ENCODE measurements around the gene SPATA13.

Gene SPATA13

GRCh38 chr13:24307211-24308067, 146.9 kb downstream of the SPATA13 start:
- peaks cover 0 to 14% of the 10 kb centered on the region in 2 experiments; a peak in 1 of 3 replicates for H3K36me3 ChIP-seq (ENCODE audit: control insufficient read depth in 2 of 2, insufficient read depth in 1 of 2, low read length in 2 of 2)
- POLR2A ChIA-PET = no interaction called here
- no peak overlapping the region for H3K27ac ChIP-seq (ENCODE audit: extremely low read depth, low read depth, low read length)
- no peaks in the 10 kb centered on the region for H3K4me1 ChIP-seq (ENCODE audit: control insufficient read depth, insufficient read depth, low read length)
- CTCF ChIA-PET = interaction anchor here (0.6 kb wide), 1 partner anchor 47 kb away, joined by 3 read pairs; no protein-coding TSS in a partner anchor
- H3K4me3 ChIP-seq (ENCODE audit: low read depth, low read length) = no peak overlapping the region
- no peaks in the 10 kb centered on the region for H3K9me3 ChIP-seq (ENCODE audit: control insufficient read depth, insufficient read depth, low read depth, low read length)
- TF ChIP-seq ZNF266 (tag by site-specific recombination; IDR thresholded peaks at IDR 0.05; ENCODE audit: low read depth) (no peak), REST (tag by site-specific recombination; IDR thresholded peaks at IDR 0.05) (no peak), ZNF157 (tag by site-specific recombination; IDR thresholded peaks at IDR 0.05) (no peak), ATF2 (tag by site-specific recombination; IDR thresholded peaks at IDR 0.05; ENCODE audit: low read depth) (no peak), ZNF704 (tag by site-specific recombination; IDR thresholded peaks at IDR 0.05) (no peak), FEZF1 (tag by site-specific recombination; IDR thresholded peaks at IDR 0.05) (no peak)

- H3K27ac ChIP-seq (ENCODE audit: extremely low read depth, low read depth, low read length) = no peak overlapping the region
- H3K4me1 ChIP-seq (ENCODE audit: control insufficient read depth, insufficient read depth, low read length) = no peaks in the 10 kb centered on the region
- TF ChIP-seq ZBTB17 (tag by site-specific recombination; IDR thresholded peaks at IDR 0.05) (no peak), REPIN1 (tag by site-specific recombination; IDR thresholded peaks at IDR 0.05; ENCODE audit: low read depth) (no peak), ZBTB10 (tag by site-specific recombination; IDR thresholded peaks at IDR 0.05) (no peak), ZNF280D (tag by site-specific recombination; IDR thresholded peaks at IDR 0.05) (no peak), ZNF660 (tag by site-specific recombination; IDR thresholded peaks at IDR 0.05) (no peak), ZNF148 (tag by site-specific recombination; IDR thresholded peaks at IDR 0.05; ENCODE audit: borderline replicate concordance) (no peak), ZNF324 (tag by site-specific recombination; IDR thresholded peaks at IDR 0.05) (no peak), HOXA7 (CRISPR knock-in tag; IDR thresholded peaks at IDR 0.05; ENCODE audit: borderline replicate concordance) (no peak), BCL11A (tag by site-specific recombination; IDR thresholded peaks at IDR 0.05; ENCODE audit: low read depth) (no peak), ZNF596 (tag by site-specific recombination; IDR thresholded peaks at IDR 0.05) (no peak)
- H3K9me3 ChIP-seq (ENCODE audit: control insufficient read depth, insufficient read depth, low read depth, low read length) = no peaks in the 10 kb centered on the region
- H3K4me3 ChIP-seq (ENCODE audit: low read depth, low read length) = no peak overlapping the region
- POLR2A ChIA-PET = no interaction called here
- CTCF ChIA-PET = no interaction called here
- peaks cover 0 to 8% of the 10 kb centered on the region in 2 experiments; a peak in 1 of 3 replicates for H3K36me3 ChIP-seq (ENCODE audit: control insufficient read depth in 2 of 2, insufficient read depth in 1 of 2, low read length in 2 of 2)
Measured at GRCh38 chr13:24308068-24308445, 147.5 kb downstream of the SPATA13 start.

Data from HEK293 (cell line).